Muscle layer of colon (tissue), 2 donors: ENCODE results near the gene SPIN4.
"Not testable (repeated sequence)": the region's sequence is repeated elsewhere in the genome, so short reads cannot be mapped to it uniquely, and the experiment has no call there.

ENCODE experiments used
- H3K27ac ChIP-seq: one replicate; pipeline ENCODE4 v1.7.0; 2013; ENCODE audit warnings: low read depth, mild to moderate bottlenecking, low read length, moderate library complexity
- H3K27me3 ChIP-seq, 2 donors: one replicate each; pipeline ENCODE4 v1.7.0; 2013; ENCODE audit warnings: low read length in 2 of 2, mild to moderate bottlenecking in 2 of 2; ENCODE audit not compliant: insufficient read depth in 2 of 2, control insufficient read depth in 1 of 2
- H3K36me3 ChIP-seq: one replicate; pipeline ENCODE4 v1.7.0; 2013; ENCODE audit warnings: mild to moderate bottlenecking, low read length; ENCODE audit not compliant: insufficient read depth
- H3K4me1 ChIP-seq: one replicate; pipeline ENCODE4 v1.7.0; 2013; ENCODE audit warnings: mild to moderate bottlenecking, low read length; ENCODE audit not compliant: insufficient read depth
- H3K4me3 ChIP-seq, 2 donors: one replicate each; pipeline ENCODE4 v1.7.0; 2013; ENCODE audit warnings: low read length in 2 of 2, low read depth in 1 of 2, mild to moderate bottlenecking in 1 of 2, moderate library complexity in 1 of 2
- H3K9ac ChIP-seq: one replicate; pipeline ENCODE4 v1.7.0; 2013; ENCODE audit warnings: low read length
- H3K9me3 ChIP-seq: one replicate; pipeline ENCODE4 v1.7.0; 2013; ENCODE audit warnings: mild to moderate bottlenecking, low read length
- donor health status: abdominal sarcoma.
- donor health status: Adenocarcinoma of cecum.

The SPIN4 gene

GRCh38 chrX:63350941-63351616 is at the start of gene SPIN4:
SPIN4 (minus strand) TSS chrX:63351332; CDS start chrX:63350819, 513 bp downstream.
- H3K27me3 ChIP-seq, result no peaks in the 10 kb centered on the region
- H3K9ac ChIP-seq, result peak within 1 kb of the TSS; percentile 47
- H3K4me1 ChIP-seq, result no peaks in the 10 kb centered on the region
- peak within 1 kb of the TSS; percentile 24 to 64 for H3K4me3 ChIP-seq
- peak within 1 kb of the TSS; percentile 79 for H3K27ac ChIP-seq
- H3K9me3 ChIP-seq, result no peaks in the 10 kb centered on the region
- H3K36me3 ChIP-seq, result no peaks in the 10 kb centered on the region

- no peak overlapping the region for H3K27ac ChIP-seq
- no peaks in the 10 kb centered on the region for H3K27me3 ChIP-seq
- H3K9ac ChIP-seq, result no peak overlapping the region
- H3K36me3 ChIP-seq, result no peaks in the 10 kb centered on the region
- no peaks in the 10 kb centered on the region for H3K4me1 ChIP-seq
- H3K9me3 ChIP-seq, result no peaks in the 10 kb centered on the region
- H3K4me3 ChIP-seq, result no peak overlapping the region
Measured at GRCh38 chrX:63400340-63400739, 49.2 kb upstream of the SPIN4 start.

- Histone ChIP-seq H3K27me3 (no peaks in the 10 kb centered on the region), H3K9me3 (no peaks in the 10 kb centered on the region), H3K36me3 (no peaks in the 10 kb centered on the region), H3K4me3 (no peak overlapping the region), H3K9ac (no peak overlapping the region), H3K27ac (no peak overlapping the region), H3K4me1 (no peaks in the 10 kb centered on the region)
Measured at GRCh38 chrX:63394872-63395271, 43.7 kb upstream of the SPIN4 start.

- not testable (repeated sequence) for H3K4me1 ChIP-seq, H3K27me3 ChIP-seq, H3K36me3 ChIP-seq, H3K9ac ChIP-seq, H3K9me3 ChIP-seq, H3K4me3 ChIP-seq, H3K27ac ChIP-seq
Measured at GRCh38 chrX:63393094-63393493, 42.0 kb upstream of the SPIN4 start.

GRCh38 chrX:63387411-63387810 is 36.3 kb upstream of the SPIN4 start:
- Histone ChIP-seq H3K27ac (no peak overlapping the region), H3K9me3 (no peaks in the 10 kb centered on the region), H3K4me1 (no peaks in the 10 kb centered on the region), H3K9ac (no peak overlapping the region), H3K36me3 (no peaks in the 10 kb centered on the region), H3K27me3 (peaks cover 0 to 4% of the 10 kb centered on the region in 2 donors), H3K4me3 (no peak overlapping the region)

- H3K9ac ChIP-seq, H3K27me3 ChIP-seq, H3K4me3 ChIP-seq, H3K36me3 ChIP-seq, H3K4me1 ChIP-seq, H3K9me3 ChIP-seq, H3K27ac ChIP-seq: not testable (repeated sequence)
Measured at GRCh38 chrX:63384263-63384662, 33.1 kb upstream of the SPIN4 start.

- H3K4me3 ChIP-seq, H3K27ac ChIP-seq, H3K9me3 ChIP-seq, H3K4me1 ChIP-seq, H3K36me3 ChIP-seq, H3K27me3 ChIP-seq, H3K9ac ChIP-seq: not testable (repeated sequence)
Measured at GRCh38 chrX:63373012-63373411, 21.9 kb upstream of the SPIN4 start.

GRCh38 chrX:63367699-63368098 is 16.6 kb upstream of the SPIN4 start:
- H3K4me1 ChIP-seq, H3K9me3 ChIP-seq, H3K27me3 ChIP-seq, H3K9ac ChIP-seq, H3K36me3 ChIP-seq, H3K4me3 ChIP-seq, H3K27ac ChIP-seq: not testable (repeated sequence)

- Histone ChIP-seq H3K9me3 (no peaks in the 10 kb centered on the region), H3K27me3 (no peaks in the 10 kb centered on the region), H3K27ac (no peak overlapping the region), H3K9ac (no peak overlapping the region), H3K36me3 (no peaks in the 10 kb centered on the region), H3K4me3 (no peak overlapping the region), H3K4me1 (no peaks in the 10 kb centered on the region)
Measured at GRCh38 chrX:63363788-63364187, 12.7 kb upstream of the SPIN4 start.

GRCh38 chrX:63361494-63361893 is 10.4 kb upstream of the SPIN4 start:
- Histone ChIP-seq H3K36me3 (no peaks in the 10 kb centered on the region), H3K27me3 (no peaks in the 10 kb centered on the region), H3K27ac (no peak overlapping the region), H3K9ac (no peak overlapping the region), H3K4me3 (no peak overlapping the region), H3K9me3 (no peaks in the 10 kb centered on the region), H3K4me1 (no peaks in the 10 kb centered on the region)

GRCh38 chrX:63354484-63354883 is 3.4 kb upstream of the SPIN4 start:
- Histone ChIP-seq H3K9me3 (no peaks in the 10 kb centered on the region), H3K9ac (no peak overlapping the region), H3K4me1 (no peaks in the 10 kb centered on the region), H3K4me3 (no peak overlapping the region), H3K36me3 (no peaks in the 10 kb centered on the region), H3K27me3 (no peaks in the 10 kb centered on the region), H3K27ac (no peak overlapping the region)

GRCh38 chrX:63350465-63350877 is 661 bp downstream of the SPIN4 start:
- Histone ChIP-seq H3K4me3 (peak overlapping the region; percentile 24 to 64), H3K9me3 (no peaks in the 10 kb centered on the region), H3K4me1 (no peaks in the 10 kb centered on the region), H3K36me3 (no peaks in the 10 kb centered on the region), H3K27ac (peak overlapping the region; percentile 79), H3K27me3 (no peaks in the 10 kb centered on the region), H3K9ac (peak overlapping the region; percentile 47)
